ENCODE measurements around the gene MLLT10. TPM values are rescaled to one million over a fixed set of nuclear protein-coding genes. Genes with fewer than 3 reads are reported as not detected.

The MLLT10 gene
- total RNA-seq, 1 donor from 2014 or later = 58.1 TPM

- peak overlapping the region; percentile 99 for H3K27ac Mint-ChIP-seq (ENCODE audit: unreplicated experiment)
- no peaks in the 10 kb centered on the region for H3K36me3 Mint-ChIP-seq (ENCODE audit: low read depth)
- H3K4me3 Mint-ChIP-seq = peak overlapping the region; percentile 94
- DNase-seq (ENCODE audit: low read depth, low spot score) = no peak
- peaks cover 20% of the 10 kb centered on the region for H3K27me3 Mint-ChIP-seq (ENCODE audit: low read depth)
- H3K4me1 Mint-ChIP-seq = peaks cover 88% of the 10 kb centered on the region
- no peak for TF ChIP-seq CTCF (conservative IDR thresholded peaks at IDR 0.05)
- no peaks in the 10 kb centered on the region for H3K9me3 Mint-ChIP-seq
Observed at GRCh38 chr10:21508706-21509331, 25.2 kb upstream of the MLLT10 start.

GRCh38 chr10:21509341-21510240, 24.4 kb upstream of the MLLT10 start:
- no peak for TF ChIP-seq CTCF (conservative IDR thresholded peaks at IDR 0.05)
- H3K27ac Mint-ChIP-seq (ENCODE audit: unreplicated experiment) = peak overlapping the region; percentile 99
- peaks cover 20% of the 10 kb centered on the region for H3K27me3 Mint-ChIP-seq (ENCODE audit: low read depth)
- H3K4me3 Mint-ChIP-seq = peak overlapping the region; percentile 90
- H3K9me3 Mint-ChIP-seq = no peaks in the 10 kb centered on the region
- H3K36me3 Mint-ChIP-seq (ENCODE audit: low read depth) = peaks cover 2% of the 10 kb centered on the region
- no peak for DNase-seq (ENCODE audit: low read depth, low spot score)
- peaks cover 87% of the 10 kb centered on the region for H3K4me1 Mint-ChIP-seq

GRCh38 chr10:21510241-21511094, 23.6 kb upstream of the MLLT10 start:
- H3K27ac Mint-ChIP-seq (ENCODE audit: unreplicated experiment) = peak overlapping the region; percentile 88
- H3K27me3 Mint-ChIP-seq (ENCODE audit: low read depth) = peaks cover 22% of the 10 kb centered on the region
- H3K4me3 Mint-ChIP-seq = peak overlapping the region; percentile 97
- H3K36me3 Mint-ChIP-seq (ENCODE audit: low read depth) = peaks cover 2% of the 10 kb centered on the region
- no peak for TF ChIP-seq CTCF (conservative IDR thresholded peaks at IDR 0.05)
- peaks cover 90% of the 10 kb centered on the region for H3K4me1 Mint-ChIP-seq
- no peak for DNase-seq (ENCODE audit: low read depth, low spot score)
- no peaks in the 10 kb centered on the region for H3K9me3 Mint-ChIP-seq

GRCh38 chr10:21511095-21511570, 22.9 kb upstream of the MLLT10 start:
- Mint-ChIP-seq H3K4me3 (peak overlapping the region; percentile 97), H3K36me3 (ENCODE audit: low read depth) (peaks cover 9% of the 10 kb centered on the region), H3K27me3 (ENCODE audit: low read depth) (peaks cover 25% of the 10 kb centered on the region), H3K27ac (ENCODE audit: unreplicated experiment) (peak overlapping the region; percentile 78), H3K9me3 (no peaks in the 10 kb centered on the region), H3K4me1 (peaks cover 89% of the 10 kb centered on the region)
- DNase-seq (ENCODE audit: low read depth, low spot score) = no peak
- TF ChIP-seq CTCF (conservative IDR thresholded peaks at IDR 0.05) = no peak

- no peak for DNase-seq (ENCODE audit: low read depth, low spot score)
- Mint-ChIP-seq H3K36me3 (ENCODE audit: low read depth) (peaks cover 9% of the 10 kb centered on the region), H3K9me3 (no peaks in the 10 kb centered on the region), H3K27me3 (ENCODE audit: low read depth) (peaks cover 25% of the 10 kb centered on the region), H3K4me1 (peaks cover 80% of the 10 kb centered on the region), H3K4me3 (peak overlapping the region; percentile 97), H3K27ac (ENCODE audit: unreplicated experiment) (peak overlapping the region; percentile 74)
- no peak for TF ChIP-seq CTCF (conservative IDR thresholded peaks at IDR 0.05)
Observed at GRCh38 chr10:21511946-21512572, 22.0 kb upstream of the MLLT10 start.
